HG03457 (cell line): ENCODE measurements around the gene GZF1.
A peak's percentile ranks its signal among the peaks of the same experiment; 100 is the strongest.

Source experiments
- ATAC-seq: cut with Tn5 transposase; IDR thresholded peaks from one replicate; pipeline ENCODE4 v1.9.1; 2021; ENCODE audit warnings: moderate number of reproducible peaks; ENCODE audit not compliant: unreplicated experiment

The GZF1 gene

DNA sequence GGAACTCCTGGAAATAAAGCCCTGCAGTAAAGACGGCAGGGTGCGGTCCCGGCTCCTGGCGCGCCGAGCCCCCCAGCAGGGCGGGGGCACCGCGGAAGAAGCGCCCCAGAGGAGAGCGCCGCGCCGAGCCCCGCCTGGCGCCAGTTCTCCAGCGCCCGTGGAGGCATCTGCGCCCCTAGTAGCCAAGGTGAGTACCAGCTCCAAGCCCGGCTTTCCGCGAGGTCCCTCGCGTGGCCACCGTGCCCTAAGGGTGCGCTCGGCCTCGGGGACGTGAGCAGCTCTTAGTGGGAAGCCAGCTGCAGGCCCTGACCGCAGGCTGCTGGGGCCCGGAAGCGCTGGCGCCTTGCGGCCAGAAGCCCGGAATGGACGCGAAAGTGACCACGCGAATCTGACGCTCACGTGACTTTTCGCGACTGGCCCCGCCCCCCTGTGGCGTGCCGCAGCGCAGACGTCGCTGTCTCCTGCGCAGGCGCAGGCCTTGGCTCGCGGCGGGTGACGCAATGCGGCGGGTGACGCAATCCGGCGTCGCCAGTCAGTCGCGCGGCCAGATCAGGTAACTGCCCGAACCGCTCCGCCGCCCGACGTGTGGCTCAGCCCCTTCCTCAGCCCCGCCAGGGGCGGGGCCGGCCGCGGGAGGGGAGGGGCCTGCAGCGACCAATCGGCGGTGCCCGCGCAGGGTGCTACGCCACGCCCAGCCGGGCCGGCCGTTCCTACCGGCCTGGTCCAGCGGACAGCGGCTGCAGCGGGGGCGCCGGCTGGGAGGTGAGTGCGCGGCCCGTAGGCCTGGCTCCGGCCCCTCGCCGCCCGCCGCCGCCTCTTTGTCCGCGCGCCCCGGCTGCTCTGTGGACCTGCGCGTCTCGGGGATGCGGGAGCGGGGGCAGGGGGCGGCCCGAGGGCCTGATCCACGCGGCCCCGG lies at the start of gene GZF1:
GZF1 (plus strand) TSS at position 707 of the 916 bp plus-strand sequence. CDS start 2,202 bp downstream, outside the sequence.
- peak; percentile 61 for ATAC-seq

DNA sequence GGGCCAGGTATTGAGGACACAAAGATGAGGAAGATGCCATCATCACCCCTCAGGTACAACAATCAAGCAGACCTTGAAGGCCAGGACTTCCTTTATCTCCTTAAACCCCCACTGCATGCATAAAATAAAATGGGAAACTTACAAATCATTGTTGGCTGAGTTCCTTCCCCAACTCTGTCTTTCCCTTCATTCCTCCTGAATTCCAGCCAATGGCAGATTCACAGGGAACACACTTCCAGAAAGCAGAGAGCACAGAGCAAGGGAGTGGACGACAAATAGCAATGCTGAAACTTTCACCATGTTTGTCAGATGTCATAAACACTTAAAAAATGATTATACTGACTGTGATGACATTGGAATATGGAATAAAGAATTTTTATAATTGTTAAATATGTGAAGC lies 48.7 kb upstream of the GZF1 start:
- ATAC-seq = no peak

DNA sequence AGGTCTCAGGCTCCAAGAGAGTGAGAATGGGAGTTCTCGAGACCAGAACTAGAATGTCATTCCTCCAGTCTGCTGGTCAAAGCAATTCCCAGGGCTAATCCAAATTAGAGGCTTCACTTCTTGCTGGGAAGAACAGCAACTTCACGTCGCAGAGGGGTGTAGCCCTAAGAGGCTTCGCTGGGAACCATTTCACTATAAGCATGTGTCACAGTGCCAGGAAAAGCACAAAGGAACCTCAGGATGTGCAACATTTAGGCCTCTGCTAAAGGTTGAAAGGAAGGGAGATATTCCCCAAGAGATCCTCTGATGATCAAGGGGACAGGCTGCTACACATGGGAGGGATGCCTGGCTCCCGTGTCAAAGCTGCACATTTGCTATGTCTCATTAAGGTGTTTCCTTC lies 47.3 kb upstream of the GZF1 start:
- ATAC-seq = no peak

DNA sequence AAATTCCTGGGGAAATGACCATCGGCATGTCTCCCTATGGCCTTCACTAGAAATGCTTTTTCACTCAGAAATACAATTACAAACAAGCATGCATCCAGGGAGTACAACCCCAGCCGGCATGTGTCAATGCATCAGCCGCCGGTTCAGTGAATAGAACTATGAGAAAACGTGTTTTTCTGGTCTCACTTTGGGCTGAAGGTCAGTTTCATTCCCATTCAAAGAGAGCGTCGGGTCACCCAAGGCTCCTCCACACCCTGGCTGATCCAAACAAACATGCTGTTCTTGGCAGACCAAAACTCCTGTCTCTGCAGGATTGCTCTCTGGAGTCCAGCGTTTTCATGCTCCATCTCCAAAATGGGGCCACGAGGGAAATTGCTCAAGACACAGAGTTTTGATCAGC lies 46.9 kb upstream of the GZF1 start:
- ATAC-seq = no peak

DNA sequence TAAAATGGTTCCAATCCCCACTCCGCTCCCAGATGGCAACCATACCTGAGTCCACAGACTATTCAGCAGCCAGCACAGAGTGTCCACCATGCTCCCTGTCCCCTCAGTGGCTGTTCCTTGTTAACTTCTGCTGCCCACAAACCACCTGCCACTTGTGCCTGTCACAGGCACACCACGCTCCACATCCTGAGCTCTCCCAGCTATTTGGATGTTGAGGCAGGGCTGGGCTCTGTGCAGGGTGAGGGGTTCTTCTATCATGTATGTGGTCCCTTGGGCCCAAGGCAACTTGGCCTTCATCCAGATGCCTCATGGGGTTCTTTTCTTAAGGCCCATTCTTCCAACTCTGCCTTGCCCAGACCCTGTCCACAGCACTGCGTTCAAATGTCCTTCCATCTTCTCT lies 45.4 kb upstream of the GZF1 start:
- ATAC-seq = no peak

DNA sequence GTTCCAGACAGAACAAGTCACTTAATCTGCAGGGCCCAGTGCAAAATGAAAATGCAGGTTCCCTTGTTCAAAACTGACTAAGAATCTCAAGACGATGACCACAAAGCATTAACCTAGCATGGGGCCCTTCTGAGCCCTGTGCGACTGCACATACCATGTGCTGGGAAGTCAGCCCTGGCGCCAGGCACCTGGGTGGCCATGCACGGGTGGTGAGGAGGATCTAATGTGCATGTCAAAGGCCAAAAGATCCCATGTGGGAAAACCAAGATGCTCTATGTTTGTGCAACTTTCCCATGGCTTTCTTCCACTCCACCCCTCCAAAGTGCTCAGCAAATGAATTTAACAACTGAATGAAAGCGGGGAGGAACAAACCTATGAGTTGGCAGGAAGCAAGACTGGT lies 44.9 kb upstream of the GZF1 start:
- no peak for ATAC-seq

DNA sequence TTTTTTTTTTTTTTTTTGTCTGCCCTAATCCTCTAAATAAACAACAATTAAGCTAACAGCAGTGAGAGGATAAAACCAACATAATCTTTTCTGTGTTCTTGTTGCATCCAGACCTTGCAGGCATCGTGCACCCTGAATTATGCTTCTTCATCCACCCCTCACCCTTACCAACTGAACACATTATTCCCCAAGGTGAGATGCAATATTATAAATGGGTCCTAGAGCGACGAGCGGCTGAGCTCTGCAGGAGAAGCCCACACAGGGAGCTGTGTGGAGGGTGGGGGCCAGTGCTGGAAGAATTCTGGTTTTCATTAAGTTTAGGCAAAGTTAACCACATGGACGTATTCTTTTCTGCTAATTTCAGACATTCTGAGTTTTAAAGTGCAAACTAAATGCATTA lies 43.6 kb upstream of the GZF1 start:
- ATAC-seq = no peak

DNA sequence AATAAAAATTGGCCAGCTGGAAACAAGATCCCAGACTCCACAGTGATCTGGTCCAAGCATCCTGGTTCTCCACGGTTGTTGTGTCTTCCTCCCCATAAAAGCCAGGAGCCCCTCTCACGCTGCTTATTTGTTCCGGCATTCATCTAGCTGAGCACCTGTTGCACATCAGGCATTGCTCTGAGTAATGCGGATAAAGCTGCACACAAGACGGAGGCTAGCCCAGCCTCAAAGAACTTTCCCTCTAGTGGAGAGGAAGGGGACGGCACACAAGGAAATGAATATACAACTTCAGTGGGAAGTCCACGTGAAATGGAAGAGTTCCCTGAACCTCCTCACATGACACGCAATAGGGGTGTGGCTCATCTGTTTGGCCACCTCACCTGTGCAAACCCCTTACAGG lies 41.7 kb upstream of the GZF1 start:
- ATAC-seq = no peak

DNA sequence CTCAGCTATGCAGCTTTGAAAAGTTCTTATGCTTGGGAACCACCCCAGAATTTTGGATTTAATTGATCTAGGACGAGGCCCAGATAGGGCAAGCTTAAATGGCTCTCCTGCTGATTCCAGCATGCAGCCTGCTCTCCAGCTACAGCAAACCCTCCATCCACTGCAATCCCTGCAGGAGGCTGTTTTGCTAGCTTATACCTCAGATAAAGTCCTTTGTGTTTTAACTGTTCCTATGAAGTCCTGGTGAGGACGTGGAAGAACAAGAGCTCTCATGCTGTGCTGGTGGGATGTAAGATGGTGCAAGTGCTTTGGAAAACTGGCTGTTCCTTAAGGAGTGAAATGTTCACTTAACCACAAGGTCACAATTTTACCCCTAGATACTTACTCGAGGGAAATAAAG lies 36.9 kb upstream of the GZF1 start:
- no peak for ATAC-seq

DNA sequence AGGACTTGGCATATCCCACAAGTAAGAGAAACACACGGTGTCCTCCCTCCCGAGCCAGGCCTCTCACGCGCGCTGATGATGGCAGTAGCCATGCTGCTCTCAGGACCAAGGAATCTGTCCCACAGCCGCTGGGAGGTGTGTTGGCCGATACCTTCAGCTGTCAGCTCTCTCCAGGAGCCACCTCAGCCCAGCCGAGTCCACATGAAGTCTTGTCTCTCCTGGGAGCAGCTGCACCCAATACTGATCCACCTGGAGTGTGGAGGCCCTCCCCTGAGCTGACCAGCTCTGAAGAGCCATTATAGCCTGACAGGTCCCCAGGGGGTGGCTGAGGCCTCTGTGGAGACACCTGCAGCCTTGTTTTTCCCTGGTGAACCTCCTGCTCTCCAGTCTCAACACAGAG lies 35.2 kb upstream of the GZF1 start:
- ATAC-seq = no peak

DNA sequence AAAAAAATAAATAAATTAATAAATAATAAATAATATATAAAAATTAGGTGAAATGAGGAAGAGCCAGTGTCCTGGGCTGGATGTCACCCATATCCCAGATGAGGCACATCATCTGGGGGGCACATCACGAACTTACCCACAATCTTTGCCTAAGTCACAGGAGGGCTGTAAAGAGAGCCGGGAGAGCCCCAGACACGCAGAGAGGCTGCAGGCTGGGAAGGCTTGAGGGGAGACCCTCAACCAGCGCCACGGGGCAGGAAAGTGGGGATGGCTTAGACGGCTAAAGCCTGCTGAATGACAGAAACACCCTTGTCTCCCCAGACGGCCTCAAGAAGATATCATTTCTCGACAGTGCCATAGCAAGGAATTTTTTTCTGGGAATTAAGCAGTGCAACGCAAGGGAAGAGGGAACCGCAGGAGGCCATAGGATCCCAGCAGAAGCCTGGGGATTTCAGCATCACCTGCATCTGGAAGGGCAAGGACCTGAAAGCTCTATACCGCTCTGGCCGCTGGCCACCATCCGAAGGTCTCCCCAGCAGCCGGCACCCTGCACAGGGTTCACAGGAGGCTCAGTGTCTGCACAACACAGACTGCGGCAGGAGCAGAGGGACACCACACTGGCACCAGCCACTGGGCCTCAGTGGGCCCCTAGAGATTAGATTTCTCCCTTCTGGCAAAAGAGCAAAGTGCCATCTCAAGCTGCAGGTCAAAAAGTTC lies 34.2 kb upstream of the GZF1 start:
- ATAC-seq = no peak

DNA sequence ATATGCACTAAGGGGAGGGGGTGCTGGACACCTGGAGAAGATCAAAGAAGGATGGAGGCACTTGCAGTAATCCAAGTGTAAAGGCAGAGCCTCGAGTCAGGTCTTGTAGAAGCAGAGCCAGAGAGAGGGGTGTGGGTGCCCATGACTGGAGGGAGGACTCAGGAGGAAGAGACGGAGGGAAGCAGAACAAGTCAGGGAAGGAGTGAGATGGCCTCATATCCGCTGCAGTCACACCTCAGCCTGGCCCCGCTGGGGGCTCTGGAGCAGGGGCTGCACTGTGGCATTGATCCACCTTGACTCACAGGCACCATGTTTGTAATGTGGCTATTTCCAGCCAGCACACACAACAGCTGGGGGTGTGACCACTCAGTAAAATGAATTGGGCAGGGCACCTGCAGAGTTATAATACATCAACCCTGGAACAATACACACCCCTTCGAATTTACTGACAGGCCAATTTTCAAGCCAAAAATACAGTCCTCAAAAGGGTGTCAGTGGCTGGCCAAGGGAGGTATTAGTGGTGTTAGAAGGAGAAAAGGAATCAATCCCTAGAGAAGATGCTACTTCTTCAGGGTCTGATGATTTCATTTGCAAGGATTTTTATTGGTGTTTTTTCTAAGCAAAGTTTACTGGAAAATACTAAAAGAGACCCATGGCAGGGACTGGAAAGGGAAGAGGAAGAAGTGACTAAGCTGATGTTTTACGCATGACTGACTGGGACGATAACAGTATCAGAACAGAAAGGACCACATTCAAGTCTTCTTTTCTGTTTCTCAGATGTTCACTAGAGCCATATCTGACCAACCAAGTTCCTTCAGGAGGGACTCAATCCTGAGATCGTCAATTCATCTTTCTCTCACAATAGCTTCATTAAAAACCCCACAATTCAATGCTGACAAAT lies 30.3 kb upstream of the GZF1 start:
- no peak for ATAC-seq

DNA sequence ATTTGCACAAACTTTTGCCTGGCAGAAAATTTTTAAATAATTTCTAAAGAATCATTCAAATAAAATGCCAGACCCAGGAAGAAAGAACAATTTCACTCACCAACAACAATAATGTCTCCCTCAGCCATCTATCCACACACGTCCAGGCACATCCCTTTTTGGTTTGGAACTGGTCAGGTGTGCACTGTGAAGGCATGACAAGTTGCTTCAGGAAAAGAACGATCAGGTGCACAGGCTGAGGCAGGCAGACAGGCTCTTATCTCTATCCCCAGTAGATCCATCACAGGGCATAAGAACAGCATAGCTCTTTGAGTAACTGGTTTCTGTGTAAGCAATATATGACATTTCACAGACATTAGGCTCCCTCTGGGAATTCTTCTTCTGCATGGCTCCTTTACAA lies 29.5 kb upstream of the GZF1 start:
- no peak for ATAC-seq

DNA sequence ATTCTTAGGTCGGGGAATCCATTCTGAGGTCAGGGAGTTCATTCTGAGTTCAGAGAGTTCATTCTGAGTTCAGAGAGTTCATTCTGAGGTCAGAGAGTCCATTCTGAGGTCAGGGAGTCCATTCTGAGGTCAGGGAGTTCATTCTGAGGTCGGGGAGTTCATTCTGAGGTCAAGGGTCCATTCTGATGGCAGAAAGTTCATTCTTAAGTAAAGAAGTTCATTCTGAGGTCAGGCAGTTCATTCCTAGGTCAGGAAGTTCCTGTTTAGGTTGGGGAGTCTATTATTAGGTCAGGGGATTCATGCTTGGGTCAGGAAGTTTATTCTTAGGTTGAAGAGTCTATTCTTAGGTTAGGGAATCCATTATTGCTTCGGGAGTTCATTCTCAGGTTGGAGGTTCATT lies 27.9 kb upstream of the GZF1 start:
- no peak for ATAC-seq

DNA sequence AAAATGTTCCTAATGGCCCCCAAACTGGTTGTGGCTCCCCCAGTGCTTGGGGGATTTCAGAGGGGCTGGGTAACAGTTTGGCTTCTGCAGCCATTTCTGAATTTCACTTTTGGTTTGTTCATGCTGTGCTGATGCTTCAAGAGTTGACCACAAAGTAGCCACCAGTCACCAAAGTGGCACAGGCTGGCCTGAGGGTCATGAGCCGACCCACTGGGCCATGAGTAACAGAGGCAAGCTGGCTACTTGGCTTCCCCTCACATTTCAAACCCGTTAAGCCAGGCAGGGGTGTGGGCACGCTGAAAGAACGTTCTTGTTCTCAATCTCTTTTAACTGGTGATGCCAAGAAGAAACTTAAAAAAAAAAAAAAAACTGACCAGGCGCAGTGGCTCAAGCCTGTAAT lies 26.5 kb upstream of the GZF1 start:
- ATAC-seq = no peak

DNA sequence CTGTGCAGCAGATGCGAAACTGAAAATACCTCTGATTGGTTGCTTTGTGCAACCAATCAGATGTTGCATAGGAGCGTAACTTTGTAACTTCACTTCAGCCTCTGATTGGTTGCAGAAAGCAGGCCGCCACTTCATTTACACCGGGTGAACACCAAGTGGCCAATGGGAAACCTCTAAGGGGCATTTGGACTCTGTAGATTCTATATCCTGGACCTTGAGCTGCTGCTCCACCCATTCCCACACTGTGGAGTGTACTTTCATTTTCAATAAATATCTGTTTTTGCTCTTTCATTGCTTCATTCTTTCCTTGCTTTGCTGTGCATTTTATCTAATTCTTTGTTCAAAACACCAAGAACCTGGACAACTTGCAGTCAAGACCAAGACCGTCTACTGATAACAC lies 25.5 kb upstream of the GZF1 start:
- ATAC-seq = no peak

DNA sequence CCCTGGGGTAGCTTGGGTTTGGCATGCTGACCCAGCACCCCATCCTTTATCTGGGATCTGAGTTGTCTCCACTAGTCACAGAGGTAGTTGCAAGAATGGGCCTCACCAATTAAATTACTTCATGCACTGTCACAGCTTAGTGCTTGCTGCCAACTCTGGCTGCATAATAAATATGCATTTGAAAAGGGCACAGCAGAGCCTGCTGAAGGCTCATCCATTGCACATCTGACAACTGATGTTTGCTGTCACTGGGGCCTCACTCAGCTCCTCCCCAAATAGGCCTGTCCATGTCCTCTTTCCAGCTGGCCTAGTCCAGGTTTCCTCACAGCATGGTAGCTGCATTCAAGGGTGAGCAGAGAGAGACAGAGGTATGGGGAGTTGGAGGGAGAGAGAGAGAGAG lies 24.7 kb upstream of the GZF1 start:
- ATAC-seq = no peak

DNA sequence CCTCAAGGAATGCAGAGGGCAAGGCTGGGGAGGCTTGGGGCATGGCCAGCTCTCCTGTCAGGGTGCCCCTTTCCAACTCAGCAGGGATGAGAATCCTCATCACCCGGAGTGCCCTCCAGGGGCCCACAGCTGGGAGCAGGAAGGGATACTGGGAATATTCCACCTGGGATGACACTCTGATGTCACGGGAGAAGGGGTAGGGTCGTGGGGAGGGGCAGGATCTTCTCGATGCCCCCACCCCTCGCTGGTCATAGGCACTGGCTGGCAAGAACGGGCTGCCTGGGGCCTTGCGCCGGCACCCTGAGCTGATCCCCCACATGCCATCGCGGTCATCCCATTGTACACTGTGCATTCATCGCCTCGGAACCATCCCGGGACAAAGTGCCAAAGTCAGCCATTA lies 22.0 kb upstream of the GZF1 start:
- ATAC-seq = no peak

DNA sequence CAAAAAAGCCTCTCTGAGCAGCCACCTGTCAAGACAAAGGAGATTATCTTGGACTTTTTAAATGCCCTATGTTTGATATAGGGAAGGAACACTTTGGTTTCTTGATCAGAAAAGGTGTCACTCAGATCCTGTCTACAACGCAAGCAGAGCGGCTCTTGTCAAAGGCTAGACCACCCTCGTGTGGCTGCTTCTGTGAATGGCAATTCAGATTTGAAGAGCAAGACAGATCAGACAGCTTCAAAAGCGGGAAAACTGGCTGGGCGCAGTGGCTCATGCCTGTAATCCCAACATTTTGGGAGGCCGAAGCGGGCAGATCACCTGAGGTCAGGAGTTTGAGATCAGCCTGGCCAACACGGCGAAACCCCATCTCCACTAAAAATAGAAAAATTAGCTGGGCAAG lies 21.5 kb upstream of the GZF1 start:
- no peak for ATAC-seq

DNA sequence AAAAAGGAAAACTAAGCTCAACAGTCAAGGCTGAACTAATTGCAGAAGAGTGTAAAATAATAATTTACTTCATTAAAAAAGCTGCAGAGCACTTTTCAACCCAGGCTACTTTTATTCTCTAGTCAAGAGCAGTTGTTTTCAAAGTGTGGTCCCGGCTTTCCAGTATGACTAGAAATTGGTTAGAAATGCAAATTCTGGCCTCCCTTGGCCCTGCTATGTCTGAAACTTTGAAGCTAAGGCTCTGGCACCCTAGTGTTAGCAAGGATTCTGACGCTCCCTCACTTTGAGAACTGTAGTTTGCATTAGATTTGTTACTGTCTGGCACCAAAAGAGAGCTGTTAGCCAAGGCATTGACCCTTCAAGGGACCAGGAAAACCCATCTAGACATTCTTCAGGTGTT lies 20.9 kb upstream of the GZF1 start:
- no peak for ATAC-seq

DNA sequence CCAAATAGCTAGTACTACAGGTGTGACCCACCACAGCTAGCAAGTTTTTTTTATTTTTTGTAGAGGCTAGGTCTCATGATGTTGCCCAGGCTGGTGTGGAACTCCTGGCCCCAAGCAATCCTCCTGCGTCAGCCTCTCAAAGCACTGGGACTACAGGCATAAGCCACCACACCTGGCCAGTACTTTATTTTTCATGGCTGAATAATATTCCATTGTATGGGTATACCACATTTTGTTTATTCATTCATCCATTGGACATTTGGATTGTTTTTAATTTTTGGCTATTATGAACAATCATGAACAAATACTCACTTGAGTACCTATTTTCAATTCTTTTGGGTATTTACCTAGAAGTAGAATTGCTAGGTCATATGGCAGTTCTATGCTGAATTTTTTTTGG lies 18.4 kb upstream of the GZF1 start:
- no peak for ATAC-seq
